Measurements from ENCODE around the gene LHPP.

Gene LHPP

DNA sequence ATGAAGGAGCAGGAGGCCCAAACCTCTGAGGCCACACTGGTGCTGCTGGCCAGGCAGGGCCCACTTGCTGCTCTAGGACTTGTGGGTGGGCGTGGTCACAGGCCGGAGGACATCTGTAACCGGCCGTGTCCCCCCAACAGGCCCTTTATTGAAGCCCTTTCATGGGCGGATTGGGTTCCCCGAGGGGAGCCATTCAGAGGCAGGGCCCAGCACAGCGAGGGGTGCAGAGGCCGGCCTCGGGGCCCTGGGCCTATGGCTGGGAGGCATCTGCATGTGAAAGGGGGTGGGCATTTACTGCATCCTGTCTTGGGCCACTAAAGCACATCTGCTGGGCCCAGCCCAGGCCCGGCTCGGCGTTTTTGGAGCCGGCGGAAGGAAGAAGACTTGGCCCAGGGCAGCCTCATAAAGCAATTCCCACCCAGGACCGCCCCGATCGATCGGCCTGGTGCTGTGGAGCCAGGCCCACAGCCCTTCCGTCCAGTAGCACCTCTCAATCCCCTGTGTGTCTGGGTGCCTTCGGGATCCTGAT lies 8.4 kb downstream of the LHPP start:
- no peak for TF ChIP-seq EZH2 (IDR thresholded peaks at IDR 0.05; ENCODE audit: borderline replicate concordance, low read length)
- TF ChIP-seq, protein P1, sequence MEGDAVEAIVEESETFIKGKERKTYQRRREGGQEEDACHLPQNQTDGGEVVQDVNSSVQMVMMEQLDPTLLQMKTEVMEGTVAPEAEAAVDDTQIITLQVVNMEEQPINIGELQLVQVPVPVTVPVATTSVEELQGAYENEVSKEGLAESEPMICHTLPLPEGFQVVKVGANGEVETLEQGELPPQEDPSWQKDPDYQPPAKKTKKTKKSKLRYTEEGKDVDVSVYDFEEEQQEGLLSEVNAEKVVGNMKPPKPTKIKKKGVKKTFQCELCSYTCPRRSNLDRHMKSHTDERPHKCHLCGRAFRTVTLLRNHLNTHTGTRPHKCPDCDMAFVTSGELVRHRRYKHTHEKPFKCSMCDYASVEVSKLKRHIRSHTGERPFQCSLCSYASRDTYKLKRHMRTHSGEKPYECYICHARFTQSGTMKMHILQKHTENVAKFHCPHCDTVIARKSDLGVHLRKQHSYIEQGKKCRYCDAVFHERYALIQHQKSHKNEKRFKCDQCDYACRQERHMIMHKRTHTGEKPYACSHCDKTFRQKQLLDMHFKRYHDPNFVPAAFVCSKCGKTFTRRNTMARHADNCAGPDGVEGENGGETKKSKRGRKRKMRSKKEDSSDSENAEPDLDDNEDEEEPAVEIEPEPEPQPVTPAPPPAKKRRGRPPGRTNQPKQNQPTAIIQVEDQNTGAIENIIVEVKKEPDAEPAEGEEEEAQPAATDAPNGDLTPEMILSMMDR (IDR thresholded peaks at IDR 0.05; ENCODE audit: low read length), result no peak
- no peak overlapping the region for H3K4me3 ChIP-seq (ENCODE audit: low read depth, low read length, poor library complexity, severe bottlenecking)
- no peaks in the 10 kb centered on the region; the same call in 1 of the 2 replicates for H3K36me3 ChIP-seq (ENCODE audit: insufficient read depth, low read length)
- H3K27ac ChIP-seq (ENCODE audit: low read depth, low read length, poor library complexity, severe bottlenecking), result no peak overlapping the region
- H3K4me1 ChIP-seq (ENCODE audit: insufficient read depth, low read length, severe bottlenecking), result peaks cover 28% of the 10 kb centered on the region
- no peaks in the 10 kb centered on the region for H3K79me2 ChIP-seq (ENCODE audit: insufficient read depth, low read length)
- H3K9me3 ChIP-seq (ENCODE audit: low read length), result no peaks in the 10 kb centered on the region
- no peaks in the 10 kb centered on the region for H3K9me2 ChIP-seq (ENCODE audit: low read depth, low read length)
- H4K20me1 ChIP-seq (ENCODE audit: insufficient read depth, low read length), result no peaks in the 10 kb centered on the region
- H3K27me3 ChIP-seq (ENCODE audit: insufficient read depth, low read length), result no peaks in the 10 kb centered on the region
- no peak overlapping the region for H2AFZ ChIP-seq (ENCODE audit: low read length)
- no peak overlapping the region for H3K4me2 ChIP-seq (ENCODE audit: low read length)
- H3K9ac ChIP-seq (ENCODE audit: low read length), result no peak overlapping the region
- 0 out of 2 replicates have a peak, but pooled peaks cover 3% of the 10 kb centered on the region for H3F3A ChIP-seq (ENCODE audit: insufficient read depth, low read length)

DNA sequence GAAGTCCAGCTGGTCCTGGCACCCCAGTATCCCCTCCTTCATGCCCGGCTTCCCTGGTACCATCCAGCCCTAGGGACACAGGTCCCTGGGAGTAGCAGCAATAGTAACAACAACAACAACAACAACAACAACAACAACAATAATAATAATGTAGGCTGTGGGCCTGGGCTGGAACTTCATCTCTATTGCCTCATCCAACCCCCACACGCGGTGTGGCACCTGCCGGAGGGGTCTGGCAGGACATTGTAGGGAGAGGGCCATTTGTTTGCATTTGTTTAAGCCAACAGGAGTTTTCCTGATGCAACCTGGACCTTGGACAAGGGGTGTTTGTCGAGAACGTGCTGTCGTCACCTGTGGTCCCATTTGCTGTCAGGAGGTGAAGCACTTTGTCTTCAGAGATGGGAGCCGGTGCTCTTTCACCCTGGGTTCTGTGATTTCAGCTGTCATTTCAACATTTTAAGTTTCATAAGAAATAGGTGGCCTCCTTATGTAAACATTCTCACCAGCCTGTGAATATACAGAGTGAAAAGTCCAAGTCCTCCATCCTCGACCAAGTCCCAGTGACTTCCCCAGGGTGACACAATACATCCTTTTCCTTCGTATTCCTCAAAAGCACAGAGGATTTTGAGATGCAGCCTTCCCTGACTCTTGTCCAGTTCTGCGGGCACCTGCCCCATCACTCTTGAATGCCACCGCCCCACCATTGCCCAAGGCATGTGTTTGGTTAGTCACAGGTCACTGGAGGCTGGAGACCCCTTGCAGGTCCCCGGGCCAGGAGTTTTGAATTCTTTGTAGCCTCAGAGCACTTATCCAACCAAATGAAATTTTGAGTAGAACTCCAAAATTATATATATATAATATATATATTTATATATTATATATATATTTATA lies 9.2 kb downstream of the LHPP start:
- Histone ChIP-seq H3K9me3 (ENCODE audit: low read length) (no peaks in the 10 kb centered on the region), H3K36me3 (ENCODE audit: insufficient read depth, low read length) (no peaks in the 10 kb centered on the region; the same call in 1 of the 2 replicates), H3K4me2 (ENCODE audit: low read length) (no peak overlapping the region), H4K20me1 (ENCODE audit: insufficient read depth, low read length) (no peaks in the 10 kb centered on the region), H3K9ac (ENCODE audit: low read length) (no peak overlapping the region), H3K4me1 (ENCODE audit: insufficient read depth, low read length, severe bottlenecking) (peaks cover 20% of the 10 kb centered on the region), H3K27me3 (ENCODE audit: insufficient read depth, low read length) (no peaks in the 10 kb centered on the region), H3K9me2 (ENCODE audit: low read depth, low read length) (no peaks in the 10 kb centered on the region), H3K4me3 (ENCODE audit: low read depth, low read length, poor library complexity, severe bottlenecking) (no peak overlapping the region), H3K27ac (ENCODE audit: low read depth, low read length, poor library complexity, severe bottlenecking) (no peak overlapping the region), H3K79me2 (ENCODE audit: insufficient read depth, low read length) (no peaks in the 10 kb centered on the region), H2AFZ (ENCODE audit: low read length) (no peak overlapping the region), H3F3A (ENCODE audit: insufficient read depth, low read length) (0 out of 2 replicates have a peak, but pooled peaks cover 2% of the 10 kb centered on the region)
- TF ChIP-seq, protein P1 (IDR thresholded peaks at IDR 0.05; ENCODE audit: low read length), result no peak
- TF ChIP-seq EZH2 (IDR thresholded peaks at IDR 0.05; ENCODE audit: borderline replicate concordance, low read length), result no peak

DNA sequence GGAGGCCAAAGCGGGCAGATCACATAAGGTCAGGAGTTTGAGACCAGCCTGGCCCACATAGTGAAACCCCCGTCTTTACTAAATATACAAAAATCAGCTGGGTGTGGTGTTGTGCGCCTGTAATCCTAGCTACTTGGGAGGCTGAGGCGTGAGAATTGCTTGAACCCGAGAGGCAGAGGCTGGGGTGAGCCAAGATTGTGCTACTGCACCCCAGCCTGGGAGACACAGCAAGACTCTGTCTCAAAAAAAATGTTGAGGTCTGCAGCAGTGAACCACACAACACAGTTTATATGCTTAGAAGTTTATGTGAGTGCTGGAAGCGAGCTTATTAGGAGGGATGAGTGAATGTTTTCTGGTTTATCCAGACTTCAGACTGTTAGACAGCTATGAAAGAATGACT lies 10.4 kb downstream of the LHPP start:
- Histone ChIP-seq H3K4me2 (ENCODE audit: low read length) (no peak overlapping the region), H3K4me3 (ENCODE audit: low read depth, low read length, poor library complexity, severe bottlenecking) (no peak overlapping the region), H3K27ac (ENCODE audit: low read depth, low read length, poor library complexity, severe bottlenecking) (no peak overlapping the region), H3K27me3 (ENCODE audit: insufficient read depth, low read length) (no peaks in the 10 kb centered on the region), H3K9me3 (ENCODE audit: low read length) (no peaks in the 10 kb centered on the region), H3K9ac (ENCODE audit: low read length) (no peak overlapping the region), H3K36me3 (ENCODE audit: insufficient read depth, low read length) (no peaks in the 10 kb centered on the region; the same call in 1 of the 2 replicates), H3K4me1 (ENCODE audit: insufficient read depth, low read length, severe bottlenecking) (peaks cover 8% of the 10 kb centered on the region), H3K79me2 (ENCODE audit: insufficient read depth, low read length) (no peaks in the 10 kb centered on the region), H2AFZ (ENCODE audit: low read length) (no peak overlapping the region), H3F3A (ENCODE audit: insufficient read depth, low read length) (no peaks in the 10 kb centered on the region), H3K9me2 (ENCODE audit: low read depth, low read length) (no peaks in the 10 kb centered on the region), H4K20me1 (ENCODE audit: insufficient read depth, low read length) (no peaks in the 10 kb centered on the region)
- TF ChIP-seq, protein P1 (IDR thresholded peaks at IDR 0.05; ENCODE audit: low read length), result no peak
